Measurements from ENCODE around the gene SPEM3. TPM values are rescaled to one million over a fixed set of nuclear protein-coding genes. Genes with fewer than 3 reads are reported as not detected.
A peak's percentile ranks its signal among the peaks of the same experiment; 100 is the strongest.

Gene SPEM3
- total RNA-seq, 4 donors from 2014 or later: not detected

GRCh38 chr17:7443499-7444485 lies 15.1 kb downstream of the SPEM3 start:
- no peak for DNase-seq (ENCODE audit: low spot score)
- no peak for ATAC-seq (ENCODE audit: low FRiP score)
- no peak for TF ChIP-seq CTCF (IDR thresholded peaks at IDR 0.05)

- ATAC-seq (ENCODE audit: low FRiP score) (peak; percentile 88), DNase-seq (ENCODE audit: low spot score) (peak; percentile 67)
- no peak for TF ChIP-seq CTCF (IDR thresholded peaks at IDR 0.05)
These were observed 16.3 kb downstream of the SPEM3 start, which contains the start of gene CHRNB1 for GRCh38 chr17:7444682-7445618. TSS of gene CHRNB1 (plus strand) at chr17:7445061. CDS start at chr17:7445128, 67 bp downstream.

GRCh38 chr17:7445619-7445968 lies 16.9 kb downstream of the SPEM3 start:
- TF ChIP-seq CTCF (IDR thresholded peaks at IDR 0.05): no peak
- DNase-seq (ENCODE audit: low spot score) (no peak), ATAC-seq (ENCODE audit: low FRiP score) (peak; percentile 66)

- ATAC-seq (ENCODE audit: low FRiP score) (no peak), DNase-seq (ENCODE audit: low spot score) (no peak)
- TF ChIP-seq CTCF (IDR thresholded peaks at IDR 0.05): no peak
These were observed 19.8 kb downstream of the SPEM3 start for GRCh38 chr17:7448461-7448860.

GRCh38 chr17:7459961-7460545 lies 31.4 kb downstream of the SPEM3 start:
- no peak for ATAC-seq (ENCODE audit: low FRiP score)
- no peak for TF ChIP-seq CTCF (IDR thresholded peaks at IDR 0.05)
- DNase-seq (ENCODE audit: low spot score): no peak

GRCh38 chr17:7460850-7461660 lies 32.4 kb downstream of the SPEM3 start:
- TF ChIP-seq CTCF (IDR thresholded peaks at IDR 0.05): no peak
- no peak for DNase-seq (ENCODE audit: low spot score)
- no peak for ATAC-seq (ENCODE audit: low FRiP score)

All from omental fat pad (tissue), 4 donors.